Measurements from ENCODE around the gene ITIH3.

DNA sequence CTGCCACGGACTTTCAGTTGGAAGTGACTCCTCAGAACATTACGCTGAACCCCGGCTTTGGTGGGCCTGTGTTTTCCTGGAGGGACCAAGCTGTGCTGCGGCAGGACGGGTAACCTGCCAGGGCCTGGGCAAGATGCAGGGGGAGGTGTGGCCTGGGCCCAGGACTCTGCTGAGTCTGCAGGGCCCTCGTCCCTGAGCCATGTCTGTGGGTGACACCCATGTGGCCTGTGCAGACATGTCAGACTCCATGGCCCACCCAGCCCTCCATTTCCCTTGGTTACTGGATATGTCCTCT is 4.9 kb upstream of the ITIH3 start:
- TF ChIP-seq, protein P1, sequence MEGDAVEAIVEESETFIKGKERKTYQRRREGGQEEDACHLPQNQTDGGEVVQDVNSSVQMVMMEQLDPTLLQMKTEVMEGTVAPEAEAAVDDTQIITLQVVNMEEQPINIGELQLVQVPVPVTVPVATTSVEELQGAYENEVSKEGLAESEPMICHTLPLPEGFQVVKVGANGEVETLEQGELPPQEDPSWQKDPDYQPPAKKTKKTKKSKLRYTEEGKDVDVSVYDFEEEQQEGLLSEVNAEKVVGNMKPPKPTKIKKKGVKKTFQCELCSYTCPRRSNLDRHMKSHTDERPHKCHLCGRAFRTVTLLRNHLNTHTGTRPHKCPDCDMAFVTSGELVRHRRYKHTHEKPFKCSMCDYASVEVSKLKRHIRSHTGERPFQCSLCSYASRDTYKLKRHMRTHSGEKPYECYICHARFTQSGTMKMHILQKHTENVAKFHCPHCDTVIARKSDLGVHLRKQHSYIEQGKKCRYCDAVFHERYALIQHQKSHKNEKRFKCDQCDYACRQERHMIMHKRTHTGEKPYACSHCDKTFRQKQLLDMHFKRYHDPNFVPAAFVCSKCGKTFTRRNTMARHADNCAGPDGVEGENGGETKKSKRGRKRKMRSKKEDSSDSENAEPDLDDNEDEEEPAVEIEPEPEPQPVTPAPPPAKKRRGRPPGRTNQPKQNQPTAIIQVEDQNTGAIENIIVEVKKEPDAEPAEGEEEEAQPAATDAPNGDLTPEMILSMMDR (IDR thresholded peaks at IDR 0.05; ENCODE audit: insufficient read depth, low read depth, low read length) = no peak
- TF ChIP-seq EZH2 (IDR thresholded peaks at IDR 0.05; ENCODE audit: insufficient read depth, low read length) = no peak
